Measurements from ENCODE around the gene CAMTA1.

- TF ChIP-seq POLR2A (IDR thresholded peaks at IDR 0.05) (no peak), CTCF (IDR thresholded peaks at IDR 0.05) (no peak)
Observed at GRCh38 chr1:7288992-7289391, 503.7 kb downstream of the CAMTA1 start.
